GM19438 (cell line): Measurements from ENCODE around the gene CCSER1.
"Not testable (repeated sequence)": the region's sequence is repeated elsewhere in the genome, so short reads cannot be mapped to it uniquely, and the experiment has no call there.

ENCODE experiments used
- ATAC-seq: cut with Tn5 transposase; IDR thresholded peaks from one replicate; pipeline ENCODE4 v1.9.1; 2021; ENCODE audit warnings: low read depth; ENCODE audit not compliant: unreplicated experiment

The CCSER1 gene

GRCh38 chr4:91099666-91100065 is 972.5 kb downstream of the CCSER1 start:
- ATAC-seq: no peak

DNA sequence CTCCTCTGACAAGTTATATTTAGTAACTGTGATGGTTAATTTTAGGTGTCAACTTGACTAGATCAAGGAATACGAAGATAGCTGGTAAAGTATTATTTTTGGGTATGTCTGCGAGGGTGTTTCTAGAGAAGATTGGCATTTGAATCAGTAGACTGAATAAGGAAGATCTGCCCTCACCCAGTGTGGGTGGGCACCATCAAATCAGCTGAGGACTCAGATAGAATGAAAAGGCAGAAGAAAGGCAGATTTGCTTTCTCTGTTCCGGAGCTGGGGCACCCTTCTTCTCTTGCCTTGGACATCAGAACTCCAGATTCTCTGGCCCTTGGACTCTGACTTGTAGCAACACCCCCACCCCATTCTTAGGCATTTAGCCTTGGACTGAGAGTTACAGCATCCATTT is 981.6 kb downstream of the CCSER1 start:
- no peak for ATAC-seq

GRCh38 chr4:91111556-91111955 is 984.4 kb downstream of the CCSER1 start:
- ATAC-seq: no peak

DNA sequence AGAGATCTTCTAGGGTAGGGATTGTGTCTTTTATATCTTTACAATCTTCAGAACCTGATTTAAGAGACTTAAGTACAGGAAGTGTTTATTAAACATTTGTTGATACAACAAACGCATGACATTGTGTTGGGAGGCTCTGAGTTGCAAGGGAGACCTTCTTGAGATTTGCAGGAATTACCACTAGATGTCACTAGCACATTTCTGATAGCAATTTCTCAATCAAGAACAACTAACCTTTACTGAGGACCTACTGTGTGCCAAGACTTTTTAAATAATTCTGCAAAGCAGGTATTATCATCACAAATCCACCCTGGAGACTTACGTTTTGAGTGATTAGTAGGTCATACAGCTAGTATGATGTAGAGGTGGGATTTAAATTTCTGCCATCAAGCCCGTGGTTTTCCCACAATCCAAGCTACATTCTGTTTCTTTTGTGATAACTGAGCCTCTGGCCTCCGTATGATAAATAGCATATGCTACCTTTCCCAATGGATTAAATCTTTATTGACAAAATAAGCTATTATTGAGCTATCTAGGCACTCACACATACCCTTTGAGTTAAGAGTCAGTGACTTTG is 986.0 kb downstream of the CCSER1 start:
- ATAC-seq: no peak

GRCh38 chr4:91114386-91114785 is 987.2 kb downstream of the CCSER1 start:
- ATAC-seq: no peak

DNA sequence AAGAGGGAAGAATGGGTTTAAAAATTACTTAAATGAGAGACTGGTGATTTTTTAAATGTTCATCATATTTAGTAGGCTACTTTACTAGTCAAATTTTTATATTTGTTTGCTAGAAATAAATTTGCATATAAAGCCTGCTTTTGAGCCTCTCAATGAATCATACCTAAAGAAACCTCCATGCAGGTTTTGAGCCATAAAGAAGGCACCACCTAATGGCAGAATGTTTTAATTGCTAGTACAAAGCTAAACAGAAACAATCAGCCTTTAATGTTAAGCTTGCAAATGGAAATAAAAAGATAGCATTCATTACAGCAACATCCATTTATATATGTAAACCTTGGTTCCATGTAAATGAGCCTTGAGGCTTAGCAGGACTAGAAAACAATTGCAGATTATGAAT is 989.7 kb downstream of the CCSER1 start:
- ATAC-seq: no peak

GRCh38 chr4:91118597-91118996 is 991.4 kb downstream of the CCSER1 start:
- ATAC-seq: no peak

GRCh38 chr4:91123742-91124141 is 996.5 kb downstream of the CCSER1 start:
- ATAC-seq: no peak

DNA sequence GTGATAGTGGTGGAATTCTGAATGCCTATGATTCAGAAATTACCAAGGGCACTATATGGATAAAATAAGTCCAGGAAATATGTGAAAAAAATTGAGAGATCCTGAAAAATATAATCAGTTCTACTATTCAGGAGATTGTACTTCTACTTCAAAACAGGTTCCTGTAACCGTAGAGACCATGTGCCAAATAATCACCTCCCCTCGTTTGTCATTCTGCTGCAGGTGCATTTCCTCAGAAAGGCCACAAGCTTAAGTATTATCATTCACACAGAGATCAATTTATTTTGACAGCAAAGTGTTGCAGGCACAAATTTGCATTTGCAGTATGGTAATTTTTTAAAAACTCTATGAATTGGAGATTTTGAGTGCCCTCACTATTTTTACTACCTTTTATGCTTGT is 1000.0 kb downstream of the CCSER1 start:
- no peak for ATAC-seq

GRCh38 chr4:91127831-91128230 is 1000.6 kb downstream of the CCSER1 start:
- ATAC-seq: no peak

DNA sequence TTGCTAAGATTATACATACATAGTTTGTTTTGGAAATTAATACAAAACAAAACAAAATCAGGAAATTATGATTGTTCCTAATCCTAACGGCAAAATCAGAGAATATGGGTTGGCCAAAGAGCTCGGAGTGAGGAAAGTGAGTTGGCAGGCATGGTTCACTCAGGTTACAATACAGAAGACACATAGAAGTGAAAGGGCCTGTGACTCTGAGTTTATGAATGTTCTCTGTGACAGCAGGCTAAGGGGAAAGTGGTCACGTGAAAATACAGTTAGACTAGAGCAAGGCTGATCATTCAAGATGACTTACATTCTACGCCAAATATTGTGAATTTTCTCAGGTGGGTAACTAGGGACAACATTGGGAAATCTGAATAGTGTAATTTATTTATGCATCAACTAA is 1001.3 kb downstream of the CCSER1 start:
- ATAC-seq: no peak

GRCh38 chr4:91147067-91147466 is 1019.9 kb downstream of the CCSER1 start:
- no peak for ATAC-seq

GRCh38 chr4:91154041-91154440 is 1026.8 kb downstream of the CCSER1 start:
- ATAC-seq: not testable (repeated sequence)

DNA sequence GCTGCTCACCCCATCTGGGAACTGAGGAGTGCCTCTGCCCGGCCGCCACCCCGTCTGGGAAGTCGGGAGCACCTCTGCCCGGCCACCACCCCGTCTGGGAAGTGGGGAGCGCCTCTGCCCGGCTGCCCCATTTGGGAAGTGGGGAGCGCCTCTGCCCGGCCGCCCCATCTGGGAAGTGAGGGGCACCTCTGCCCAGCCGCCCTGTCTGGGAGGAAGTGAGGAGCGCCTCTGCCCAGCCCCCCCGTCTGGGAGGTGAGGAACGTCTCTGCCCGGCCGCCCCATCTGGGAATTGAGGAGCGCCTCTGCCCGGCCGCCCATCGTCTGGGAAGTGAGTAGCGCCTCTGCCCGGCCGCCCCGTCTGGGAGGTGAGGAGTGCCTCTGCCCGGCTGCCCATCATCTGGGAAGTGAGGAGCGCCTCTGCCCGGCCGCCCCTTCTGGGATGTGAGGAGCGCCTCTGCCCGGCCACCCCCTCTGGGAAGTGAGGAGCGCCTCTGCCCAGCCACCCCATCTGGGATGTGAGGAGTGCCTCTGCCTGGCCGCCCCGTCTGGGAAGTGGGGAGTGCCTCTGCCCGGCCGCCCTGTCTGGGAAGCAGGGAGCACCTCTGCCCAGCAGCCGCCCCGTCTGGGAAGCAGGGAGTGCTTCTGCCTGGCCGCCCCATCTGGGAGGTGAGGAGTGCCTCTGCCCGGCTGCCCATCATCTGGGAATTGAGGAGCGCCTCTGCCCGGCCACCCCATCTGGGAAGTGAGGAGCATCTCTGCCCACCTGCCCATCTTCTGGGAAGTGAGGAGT is 1040.9 kb downstream of the CCSER1 start:
- not testable (repeated sequence) for ATAC-seq

- no peak for ATAC-seq
These were observed 1043.6 kb downstream of the CCSER1 start for GRCh38 chr4:91170768-91171167.

- no peak for ATAC-seq
These were observed 1044.0 kb downstream of the CCSER1 start for GRCh38 chr4:91171217-91171616.

GRCh38 chr4:91185061-91185460 is 1057.9 kb downstream of the CCSER1 start:
- ATAC-seq: not testable (repeated sequence)

DNA sequence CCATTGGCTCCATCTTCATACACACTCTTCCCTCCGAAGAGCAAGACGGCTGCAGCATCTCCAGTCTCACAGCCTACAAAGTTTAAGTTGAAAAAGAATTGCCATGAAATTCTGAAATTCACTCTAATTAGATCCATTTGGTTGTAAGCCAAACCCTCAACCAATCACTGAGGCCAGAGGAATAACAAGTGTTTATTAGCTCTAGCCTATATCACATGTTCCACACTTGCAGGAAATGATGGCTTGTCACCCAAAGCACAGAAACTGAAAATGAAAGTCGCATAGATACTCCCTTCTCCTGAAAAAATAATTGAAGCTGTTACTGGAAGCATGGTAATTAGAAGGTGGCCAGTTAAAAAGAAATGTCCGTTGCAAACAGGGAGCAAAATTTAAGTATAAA is 1071.8 kb downstream of the CCSER1 start:
- ATAC-seq: no peak

DNA sequence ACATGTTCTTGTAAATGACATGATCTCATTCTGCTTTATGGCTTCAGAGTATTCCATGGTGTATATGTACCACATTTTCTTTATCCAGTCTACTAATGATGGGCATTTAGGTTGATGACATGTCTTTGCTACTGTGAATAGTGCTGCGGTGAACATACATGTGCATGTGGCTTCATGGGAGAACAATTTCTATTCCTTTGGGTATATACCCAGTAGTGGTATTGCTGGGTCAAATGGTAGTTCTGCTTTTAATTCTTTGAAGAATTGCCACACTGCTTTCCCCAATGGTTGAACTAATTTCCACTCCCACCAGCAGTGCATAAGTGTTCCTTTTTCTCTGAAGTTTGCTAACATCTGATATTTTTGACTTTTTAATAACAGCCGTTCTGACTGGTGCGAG is 1080.3 kb downstream of the CCSER1 start:
- ATAC-seq: no peak

DNA sequence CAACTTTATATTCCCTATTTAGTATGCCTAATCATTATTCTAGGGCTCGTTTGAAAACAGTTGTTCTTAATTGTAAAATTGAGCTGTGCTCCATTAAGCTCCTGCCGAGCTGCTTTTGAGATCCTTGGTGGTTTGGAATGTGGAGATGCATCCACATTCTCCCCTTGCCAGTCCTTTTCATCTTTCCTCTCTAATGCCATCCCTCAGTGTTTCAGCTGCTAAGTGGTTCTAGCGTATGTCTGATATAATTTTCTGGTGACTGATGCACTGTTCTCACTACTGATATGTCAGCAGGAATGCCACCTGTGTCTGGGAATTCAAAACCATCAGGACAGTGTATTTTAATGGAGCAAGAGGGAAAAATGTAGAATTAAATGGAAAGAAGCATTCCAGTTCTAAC is 1085.0 kb downstream of the CCSER1 start:
- no peak for ATAC-seq

GRCh38 chr4:91217831-91218403 is 1090.7 kb downstream of the CCSER1 start:
- ATAC-seq: not testable (repeated sequence)

- no peak for ATAC-seq
These were observed 1093.1 kb downstream of the CCSER1 start for GRCh38 chr4:91220315-91220714.
